ENCODE data around the gene ME3.
A peak's percentile ranks its signal among the peaks of the same experiment; 100 is the strongest.

ME3 gene

GRCh38 chr11:86617502-86617901, 54.9 kb downstream of the ME3 start:
- no peak for DNase-seq

- DNase-seq: no peak
Measured at GRCh38 chr11:86615487-86615886, 56.9 kb downstream of the ME3 start.

DNA sequence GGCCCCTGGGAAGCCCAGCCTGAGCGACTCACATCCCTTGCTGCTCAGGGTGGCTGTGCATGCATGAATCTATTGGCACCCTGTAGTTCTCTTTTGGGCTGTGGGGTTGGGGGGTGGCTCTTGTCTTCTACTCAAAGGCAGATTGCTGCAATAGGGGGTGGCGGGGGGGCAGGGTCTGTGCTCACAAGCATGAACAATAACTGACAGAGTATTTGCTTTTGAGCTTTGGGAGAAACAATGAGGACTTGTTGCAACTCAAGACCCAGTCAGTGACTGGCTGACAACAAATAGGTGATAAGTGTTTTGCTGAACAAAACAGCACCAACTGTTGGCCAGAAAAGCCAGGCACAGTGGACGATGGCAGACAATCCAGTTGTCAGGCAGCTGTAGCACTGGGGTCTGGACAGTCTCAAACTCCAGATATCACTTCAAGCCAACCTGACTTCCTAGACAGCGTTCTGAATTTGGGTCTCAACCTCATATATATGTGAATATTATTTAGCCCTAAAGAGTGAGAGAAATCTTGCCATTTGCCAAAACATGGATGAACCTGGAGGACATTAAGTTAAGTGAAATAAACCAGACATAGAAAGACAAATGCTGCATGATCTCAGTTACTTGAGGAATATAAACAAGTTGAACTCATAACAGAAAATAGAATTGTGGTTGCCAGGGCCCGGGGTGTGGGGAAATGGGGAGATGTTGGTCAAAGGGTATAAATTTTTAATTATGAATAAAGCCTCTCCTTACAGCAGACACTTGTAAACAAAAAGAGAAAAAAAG, 61.7 kb downstream of the ME3 start:
- no peak for DNase-seq

- peak; percentile 47 for DNase-seq
Measured at GRCh38 chr11:86608251-86608799, 64.1 kb downstream of the ME3 start.

DNA sequence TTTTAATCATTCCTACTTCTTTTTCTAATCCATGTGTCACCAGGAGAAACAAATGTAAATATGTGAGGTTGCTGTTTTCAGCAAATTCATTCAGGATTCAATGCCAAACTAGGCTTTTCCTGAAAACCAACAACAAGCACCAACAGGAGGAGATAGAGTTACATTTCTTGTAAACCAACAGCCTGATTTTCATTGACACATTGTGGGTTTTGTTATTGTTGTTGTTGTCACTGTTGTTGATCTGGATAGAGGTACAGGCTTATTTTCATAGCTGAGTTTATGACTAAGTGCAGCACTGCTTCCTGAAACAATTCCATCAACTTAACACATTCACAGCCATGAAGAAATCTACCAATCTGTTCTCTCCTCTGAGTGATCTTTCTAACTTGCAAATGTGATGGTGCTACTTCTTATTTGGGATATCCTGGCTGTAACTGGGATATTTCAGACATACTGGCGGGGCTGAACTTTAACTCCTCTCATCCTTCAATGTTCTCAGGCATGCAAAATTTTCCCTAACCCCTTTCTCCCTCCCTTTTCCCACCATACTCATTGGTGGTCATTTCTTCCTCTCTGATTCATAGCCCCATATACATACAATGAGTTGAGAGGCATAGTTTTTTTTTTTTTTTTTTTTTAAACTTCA, 65.5 kb downstream of the ME3 start:
- DNase-seq: no peak

- DNase-seq: no peak
Measured at GRCh38 chr11:86606270-86606835, 66.1 kb downstream of the ME3 start.

DNA sequence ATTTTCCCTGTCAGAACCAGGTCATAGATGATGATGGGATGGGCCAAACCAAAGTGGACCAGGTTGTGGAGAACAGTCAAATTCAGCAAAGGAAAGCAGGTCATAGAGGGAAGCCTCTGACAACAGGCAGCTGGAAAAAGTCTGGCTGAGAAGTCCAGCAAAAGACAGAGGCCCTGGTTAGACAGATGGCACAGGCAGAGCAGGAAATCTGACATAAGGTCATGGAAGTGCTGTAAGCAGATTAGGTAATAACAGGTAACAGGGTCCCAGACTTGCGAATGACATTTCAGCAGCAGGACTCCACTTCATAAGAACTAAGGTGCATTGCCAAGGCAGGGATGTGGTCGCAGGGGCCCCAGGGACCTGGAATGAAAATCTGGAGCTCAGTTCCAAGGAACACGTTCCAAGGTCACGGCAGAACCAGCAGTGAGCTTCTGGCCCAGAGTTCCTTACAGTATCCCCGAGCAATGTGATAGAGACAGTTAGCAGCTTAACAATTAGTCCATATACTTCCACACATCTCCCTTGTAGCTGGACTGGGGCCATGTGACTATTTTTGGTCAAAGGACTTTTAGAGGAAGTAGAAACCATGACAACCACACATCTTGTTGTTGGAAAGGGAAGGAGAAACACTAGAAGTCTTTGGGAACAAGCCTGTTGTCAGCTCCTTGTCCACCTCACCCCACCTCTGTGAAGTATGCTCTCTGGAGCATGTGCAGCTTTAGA, 75.4 kb downstream of the ME3 start:
- no peak for DNase-seq

DNA sequence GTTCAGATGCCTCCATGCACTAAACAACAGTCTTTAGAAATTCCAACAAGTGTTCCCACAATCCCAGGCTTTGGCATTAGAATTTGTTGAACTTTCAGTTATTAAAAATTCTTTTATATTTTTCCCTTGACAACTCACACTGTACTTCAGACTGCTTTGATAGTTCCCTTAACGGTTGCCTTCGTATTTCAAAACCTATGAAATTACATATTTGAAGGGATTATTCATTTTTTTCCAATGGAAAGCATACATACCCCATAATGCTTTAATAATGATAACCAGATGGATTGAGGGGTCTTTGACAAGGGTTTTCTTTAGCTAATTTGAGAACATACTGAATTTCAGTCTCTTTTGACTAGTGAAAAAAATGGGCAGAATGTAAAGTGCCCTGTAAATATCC, 76.5 kb downstream of the ME3 start:
- no peak for DNase-seq

- no peak for DNase-seq
Measured at GRCh38 chr11:86595451-86595850, 77.0 kb downstream of the ME3 start.

GRCh38 chr11:86594746-86595145, 77.7 kb downstream of the ME3 start:
- no peak for DNase-seq

DNA sequence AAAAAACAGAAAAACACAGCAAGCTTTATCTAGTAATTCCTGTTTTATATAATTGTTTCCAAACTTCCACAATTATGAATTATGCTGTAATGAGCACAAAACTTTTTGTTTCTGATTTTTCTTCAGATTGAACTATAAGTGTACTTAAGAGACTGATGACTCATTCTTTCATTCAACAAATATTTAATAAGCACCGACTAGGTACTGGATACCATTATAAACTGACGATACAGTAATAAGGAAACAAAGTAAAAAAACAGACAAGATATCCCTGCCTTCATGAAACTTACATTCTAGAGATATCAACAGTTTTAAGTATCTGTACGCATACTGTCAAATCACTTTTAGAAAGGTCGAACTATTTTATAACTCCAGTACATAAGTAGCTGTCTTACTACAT, 78.6 kb downstream of the ME3 start:
- no peak for DNase-seq

GRCh38 chr11:86592659-86593451, 79.6 kb downstream of the ME3 start:
- peak; percentile 65 for DNase-seq

- no peak for DNase-seq
Measured at GRCh38 chr11:86592047-86592591, 80.3 kb downstream of the ME3 start.

DNA sequence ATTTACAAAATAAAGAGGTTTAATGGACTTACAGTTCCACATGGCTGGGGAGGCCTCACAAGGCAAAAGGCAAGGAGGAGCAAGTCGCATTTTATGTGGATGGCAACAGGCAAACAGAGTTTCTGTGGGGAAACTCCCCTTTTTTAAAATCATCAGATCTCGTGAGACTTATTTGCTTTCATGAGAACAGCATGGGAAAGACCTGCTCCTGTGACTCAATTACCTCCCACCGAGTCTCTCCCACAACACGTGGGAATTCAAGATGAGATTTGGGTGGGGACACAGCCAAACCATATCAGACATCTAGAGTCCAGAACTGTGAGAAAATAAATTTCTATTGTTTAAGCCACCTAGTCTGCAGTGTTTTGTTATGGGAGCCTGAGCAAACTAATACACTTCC, 80.8 kb downstream of the ME3 start:
- no peak for DNase-seq

DNA sequence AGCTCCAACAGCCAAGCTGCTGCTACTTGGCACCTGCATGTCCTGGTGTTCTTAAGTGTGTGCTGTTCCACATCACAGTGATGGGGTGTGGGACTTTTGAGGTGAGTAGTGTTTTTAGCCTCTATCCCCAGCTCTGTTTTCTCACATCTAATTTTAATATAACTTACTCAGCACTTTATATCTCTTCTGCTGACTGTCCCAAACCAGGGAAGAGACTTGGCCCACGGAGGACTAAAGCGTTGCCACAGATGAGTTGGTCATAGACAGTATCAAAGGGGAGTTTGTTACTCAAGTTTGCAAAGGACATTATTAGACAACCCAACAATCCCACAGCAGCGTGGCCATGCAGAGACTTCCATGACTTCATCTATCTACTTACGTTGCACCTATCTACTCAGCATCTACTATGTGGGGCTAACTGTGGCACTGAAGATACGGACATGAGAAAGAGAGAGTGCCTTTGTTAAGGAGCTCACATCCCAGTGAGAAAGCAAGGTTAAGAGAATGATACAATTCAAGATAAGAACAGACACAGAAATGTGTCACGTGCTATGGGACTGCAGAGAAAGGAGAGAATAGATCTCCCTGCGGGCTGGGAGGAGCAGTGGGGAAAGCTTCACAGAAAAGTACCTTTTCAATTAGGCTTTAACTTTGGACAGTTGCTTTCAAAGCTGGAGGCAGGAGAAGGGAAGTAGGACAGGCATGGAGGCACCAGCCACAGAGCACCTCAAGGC, 82.4 kb downstream of the ME3 start:
- no peak for DNase-seq

GRCh38 chr11:86589204-86589603, 83.2 kb downstream of the ME3 start:
- DNase-seq: no peak

DNA sequence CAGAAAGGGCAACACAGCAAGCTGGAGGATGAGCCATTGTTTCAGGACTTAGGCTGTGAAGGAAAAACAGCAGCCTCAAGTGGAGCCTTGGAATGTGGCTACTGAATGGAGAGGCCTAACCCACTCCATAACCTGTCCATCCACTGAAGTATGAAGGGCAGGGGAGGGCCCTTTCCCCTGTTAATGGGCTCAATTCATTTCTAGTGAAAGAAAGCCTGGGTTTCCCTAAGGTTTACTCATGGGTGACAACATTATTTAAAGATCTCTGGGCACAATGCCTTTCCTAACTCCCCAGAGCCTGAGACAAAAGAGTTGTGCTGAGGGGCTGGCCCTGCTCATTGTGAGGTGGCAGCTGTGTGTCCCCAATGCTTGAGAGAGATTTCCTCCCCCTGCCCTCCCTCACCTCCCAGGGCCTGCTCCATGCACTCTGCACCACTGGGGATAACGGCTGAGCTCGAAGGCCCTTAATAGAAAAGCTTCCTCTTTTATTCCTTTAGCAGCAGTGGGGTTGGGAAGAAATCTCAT, 83.8 kb downstream of the ME3 start:
- DNase-seq: no peak

- DNase-seq: no peak
Measured at GRCh38 chr11:86587264-86588193, 84.9 kb downstream of the ME3 start.

DNA sequence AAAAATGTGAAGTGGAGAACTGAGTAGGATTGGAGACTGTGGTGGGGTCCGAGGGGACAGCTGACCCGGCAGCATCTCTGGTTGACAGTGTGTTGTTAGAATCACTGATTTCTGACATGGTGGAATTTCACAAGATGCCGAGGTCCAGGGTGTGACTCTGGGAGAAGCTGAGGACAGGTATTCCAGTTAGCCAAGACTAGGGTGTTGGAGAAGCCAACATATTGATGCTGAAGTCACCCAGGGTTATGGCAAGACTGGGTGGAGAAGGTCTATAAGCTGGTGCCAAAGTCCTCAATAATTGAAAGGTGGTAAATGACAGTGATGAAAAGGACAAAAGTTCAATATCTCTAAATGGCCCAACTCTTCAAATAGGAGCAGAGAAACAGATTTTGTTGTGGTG, 86.1 kb downstream of the ME3 start:
- no peak for DNase-seq

- DNase-seq: no peak
Measured at GRCh38 chr11:86582898-86583297, 89.5 kb downstream of the ME3 start.
